Ureter (tissue), 1 donor: ENCODE measurements around the gene CLMN. TPM values are rescaled to one million over a fixed set of nuclear protein-coding genes. Genes with fewer than 3 reads are reported as not detected.

Experiments used
- DNase-seq: peaks from one replicate; pipeline ENCODE4 v3.0.0-alpha.2; 2020; ENCODE audit warnings: low spot score
- total RNA-seq: library from RNA; stranded (reverse); gene quantifications from one replicate; pipeline ENCODE4 v1.2.4, GENCODE V29; 2023
- donor health status: DM: yes; HTN: yes; CAD: no.

Gene CLMN
- total RNA-seq, 1 donor from 2014 or later = 91.9 TPM

DNA sequence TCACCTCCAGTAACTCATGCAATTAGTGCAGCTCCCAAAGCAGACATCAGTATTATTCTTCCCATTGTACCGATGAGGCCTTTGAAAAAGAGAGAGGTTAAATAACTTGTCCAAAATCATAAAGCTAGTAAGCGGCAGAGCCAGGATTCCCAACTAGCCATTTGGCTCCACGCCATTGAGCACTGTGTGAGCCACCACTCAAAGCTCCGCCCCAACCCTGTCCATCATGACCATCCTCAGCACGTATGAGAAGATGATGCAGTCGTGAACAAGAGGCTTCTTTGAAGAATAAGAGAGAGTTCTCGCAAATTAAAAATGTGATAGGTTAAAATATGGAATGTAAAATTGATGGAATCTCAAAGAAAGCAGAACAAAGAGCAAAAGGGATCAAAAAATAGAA, 14.6 kb downstream of the CLMN start:
- no peak for DNase-seq

DNA sequence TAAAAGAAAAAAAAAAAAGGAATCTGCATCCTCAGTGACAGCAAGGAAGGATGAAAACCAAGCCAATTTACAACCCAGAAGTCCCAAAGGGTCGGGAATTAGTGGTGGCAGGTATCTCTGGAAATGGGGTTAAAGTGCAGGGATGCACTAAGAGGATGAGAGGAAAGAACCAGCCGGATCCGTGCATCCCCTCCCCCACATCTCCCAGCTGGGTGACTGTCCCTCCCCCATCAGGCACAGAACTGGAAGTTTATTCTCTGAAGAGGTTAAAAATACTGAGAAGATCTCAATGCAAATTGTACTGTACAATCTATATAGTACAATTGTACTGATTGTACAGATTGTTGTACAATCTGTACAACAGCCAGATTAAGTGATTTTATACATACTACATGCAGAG, 15.4 kb downstream of the CLMN start:
- no peak for DNase-seq

DNA sequence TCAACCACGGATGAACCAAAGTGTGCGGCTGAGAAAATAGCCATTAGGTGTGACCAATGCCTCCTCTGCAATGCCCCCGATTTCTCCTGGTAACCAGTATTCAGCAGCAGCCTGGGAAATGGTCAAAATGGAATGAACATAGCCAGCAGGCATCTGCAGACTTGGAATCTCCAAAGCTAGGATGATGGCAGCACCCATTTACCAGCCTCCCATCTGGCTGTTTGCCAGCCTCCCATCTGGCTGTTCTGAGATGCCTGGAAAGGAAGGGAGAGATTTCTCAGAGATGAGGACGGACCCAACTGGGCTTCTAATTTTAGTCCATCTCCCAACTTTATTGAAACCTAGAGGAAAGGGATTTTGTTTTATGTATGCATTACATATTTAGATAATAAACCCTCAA, 16.2 kb downstream of the CLMN start:
- no peak for DNase-seq

DNA sequence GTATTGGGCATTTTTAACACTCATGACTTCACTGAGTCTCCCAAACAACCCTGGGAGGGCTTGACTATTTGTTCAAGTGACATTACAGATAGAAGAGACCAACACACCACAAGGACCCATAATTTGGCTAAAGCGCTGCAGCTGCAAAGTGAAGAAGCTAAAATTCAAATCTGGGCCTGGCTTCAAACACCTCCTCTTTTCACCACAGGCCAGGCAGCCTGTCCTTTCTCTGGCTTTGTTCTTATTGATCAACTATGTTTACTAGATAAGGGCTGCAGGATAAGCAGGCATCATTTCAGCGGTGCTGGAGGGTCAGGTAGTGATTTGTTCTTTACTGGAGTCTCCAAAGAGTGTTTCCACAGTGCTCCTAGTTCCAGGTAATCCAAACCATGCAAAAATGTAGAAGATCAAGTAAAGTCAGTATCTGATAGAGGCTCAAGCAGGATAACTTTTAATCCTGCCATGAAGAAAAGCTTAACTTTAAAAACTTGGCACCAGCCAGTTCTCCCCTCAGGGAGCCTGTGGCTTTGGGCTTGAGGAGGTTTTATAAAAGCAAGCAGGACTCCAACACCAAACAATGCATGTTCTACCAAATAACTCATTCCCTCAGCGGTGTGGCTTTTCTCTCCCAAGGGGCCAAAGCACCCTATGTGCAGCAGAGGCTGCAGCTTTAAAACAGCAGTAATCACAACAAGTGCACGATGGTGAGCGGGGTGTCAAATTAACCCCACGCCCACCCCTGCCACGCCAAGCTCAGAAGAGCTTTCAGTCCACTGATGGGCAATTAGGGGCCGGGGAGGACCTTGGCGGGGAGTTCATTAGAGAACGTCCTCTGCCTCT, 16.8 kb downstream of the CLMN start:
- no peak for DNase-seq

DNA sequence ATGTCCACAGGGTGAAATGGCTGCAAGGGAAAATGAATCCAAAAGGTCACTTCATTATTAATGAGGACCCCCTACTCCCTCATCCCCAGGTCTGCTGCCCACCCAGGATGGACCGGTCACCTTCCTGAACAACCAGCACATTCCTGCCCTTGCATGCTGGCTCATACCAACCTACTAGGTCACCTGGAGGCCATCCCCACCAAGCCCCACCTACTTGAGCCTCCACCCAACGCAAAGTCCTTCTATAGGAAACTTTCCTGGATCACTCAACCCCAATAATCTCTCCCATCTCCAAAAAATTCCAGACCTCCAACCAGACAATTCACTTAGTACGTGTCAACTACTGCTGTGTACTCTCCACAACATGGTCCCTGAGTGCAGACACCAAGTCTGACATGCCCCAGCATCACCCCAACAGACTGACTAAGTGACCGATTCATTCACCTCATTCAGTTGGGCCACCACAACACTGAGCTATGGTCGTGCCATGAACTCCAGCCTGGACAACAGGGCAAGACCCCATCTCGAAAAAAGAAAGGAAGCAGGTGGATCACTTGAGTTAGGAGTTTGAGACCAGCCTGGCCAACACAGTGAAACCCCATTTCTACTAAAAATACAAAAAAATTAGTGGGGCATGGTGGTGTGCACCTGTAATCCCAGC, 18.1 kb downstream of the CLMN start:
- DNase-seq = no peak

DNA sequence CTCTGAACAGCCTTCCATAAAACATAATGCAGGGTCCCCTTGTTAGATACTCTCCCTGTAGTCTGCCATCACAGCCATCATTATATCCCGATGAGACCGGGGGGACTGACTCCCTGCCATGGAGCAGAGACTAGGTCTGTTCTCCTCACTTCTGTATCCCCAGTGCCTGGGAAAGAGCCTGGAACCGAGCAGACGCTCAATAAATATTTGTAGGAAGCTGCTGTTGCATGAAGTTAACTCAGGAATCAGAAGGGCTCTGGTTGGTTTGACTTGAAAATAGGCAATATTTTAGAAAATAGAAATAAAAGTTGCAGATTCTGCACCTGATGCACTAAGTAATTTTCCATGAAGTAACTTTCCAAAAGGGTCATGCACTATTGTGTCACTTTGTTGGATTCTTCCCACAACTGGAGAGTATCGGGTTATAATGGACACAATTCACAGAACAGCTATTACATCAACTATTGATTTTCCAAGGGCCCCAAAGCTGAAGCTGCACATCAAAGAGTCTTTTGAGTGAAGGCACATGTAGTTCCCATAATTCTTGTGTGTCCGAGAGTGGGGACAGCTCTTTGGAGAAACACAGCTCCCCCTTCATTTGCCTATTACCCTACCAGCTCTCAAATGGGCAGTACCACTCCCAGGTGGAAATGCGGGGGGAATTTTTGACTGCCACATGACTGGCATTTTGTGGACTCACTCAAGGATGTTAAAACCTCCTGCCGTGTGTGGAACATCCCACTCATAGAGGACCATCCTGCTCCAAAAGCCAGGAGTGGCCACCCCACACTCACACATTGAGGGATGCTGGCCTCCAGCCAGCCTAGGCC, 18.8 kb downstream of the CLMN start:
- DNase-seq = no peak

DNA sequence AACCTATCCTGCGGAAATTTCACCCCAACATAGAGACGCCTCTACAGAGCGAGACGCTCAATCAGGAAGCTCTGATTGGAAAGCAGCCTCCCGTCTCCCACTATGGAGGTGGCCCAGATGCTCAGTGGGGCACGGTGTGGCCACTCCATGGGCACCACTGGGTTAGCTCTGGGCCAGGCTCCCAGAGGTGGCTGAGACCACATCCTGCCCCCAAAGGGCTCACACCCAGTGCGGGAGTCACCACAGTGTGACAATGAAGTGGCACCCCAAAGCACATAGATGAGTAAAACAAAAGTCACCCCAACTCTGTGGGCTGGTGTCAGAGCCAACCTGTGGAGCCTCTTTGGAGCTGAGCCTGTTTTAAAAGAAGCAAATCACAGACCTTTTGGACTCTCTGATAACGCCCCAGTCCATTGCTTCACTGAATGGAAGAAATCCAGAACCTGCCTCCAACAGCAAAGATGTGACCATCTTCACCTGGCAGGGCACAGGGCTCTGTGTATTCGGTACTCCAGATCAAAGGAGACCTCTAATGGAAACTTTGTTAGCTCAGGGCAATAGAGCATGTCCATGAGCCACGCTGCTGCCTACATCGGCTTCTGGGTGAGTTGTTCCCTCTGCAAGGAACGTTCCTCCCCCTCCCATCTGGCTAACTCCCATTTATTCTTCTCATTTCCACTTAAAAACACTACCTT, 19.6 kb downstream of the CLMN start:
- no peak for DNase-seq

DNA sequence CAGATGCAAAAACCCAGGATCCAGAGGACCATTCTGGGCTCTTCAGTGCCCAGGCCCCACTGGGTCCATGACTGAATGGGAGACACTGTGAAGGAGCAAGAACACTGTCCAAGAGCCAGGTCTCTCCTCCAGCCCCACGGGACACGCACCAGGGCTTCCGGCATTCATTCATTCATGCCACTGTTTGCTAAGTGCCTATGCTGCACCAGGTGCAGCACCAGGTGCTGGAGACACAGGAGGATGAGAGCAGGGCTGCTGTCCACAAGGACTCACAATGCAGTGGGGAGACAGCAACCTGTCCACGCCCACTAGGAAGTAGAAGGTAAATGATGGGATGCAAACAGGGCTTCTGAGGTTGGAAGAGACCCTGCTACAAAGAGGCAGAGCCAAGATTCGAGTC, 20.4 kb downstream of the CLMN start:
- no peak for DNase-seq

DNA sequence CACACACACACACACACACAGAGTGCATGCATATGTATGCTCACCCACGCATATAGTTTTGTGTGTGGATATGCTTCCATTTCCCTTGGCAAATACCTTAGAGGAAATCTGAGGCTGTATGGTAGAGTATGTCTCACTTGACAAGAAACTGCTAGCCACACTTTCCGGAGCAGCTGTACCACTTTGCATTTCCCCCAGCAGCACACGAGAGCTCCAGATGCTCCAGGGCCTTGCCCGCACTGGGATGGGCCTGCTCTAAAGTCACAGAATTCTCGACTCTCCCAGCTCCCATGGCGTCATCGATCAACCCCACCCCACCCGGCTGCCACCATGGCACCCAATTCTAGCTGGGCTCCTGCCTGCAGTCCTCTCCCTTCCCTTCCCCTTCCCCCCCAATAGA, 21.9 kb downstream of the CLMN start:
- DNase-seq = no peak

DNA sequence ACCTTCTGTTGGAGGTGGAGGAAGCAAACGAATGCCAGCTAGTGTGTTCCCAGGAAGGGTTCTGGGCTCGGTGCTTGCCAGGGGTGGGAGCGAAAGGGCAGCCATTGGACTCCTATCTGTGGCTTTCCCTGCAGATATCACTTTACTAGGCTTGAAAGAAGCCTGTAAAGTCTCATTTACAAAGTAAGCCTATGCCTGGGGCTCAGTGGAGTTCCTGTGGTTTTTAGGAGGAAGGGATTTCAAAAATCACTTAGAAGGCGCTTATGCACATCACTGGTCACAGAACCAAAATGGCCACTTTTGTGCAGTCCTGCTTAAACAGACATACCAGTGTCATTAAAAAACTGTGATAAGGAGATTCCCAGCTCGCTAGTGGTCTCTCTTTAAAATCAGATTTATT, 22.7 kb downstream of the CLMN start:
- DNase-seq = no peak

DNA sequence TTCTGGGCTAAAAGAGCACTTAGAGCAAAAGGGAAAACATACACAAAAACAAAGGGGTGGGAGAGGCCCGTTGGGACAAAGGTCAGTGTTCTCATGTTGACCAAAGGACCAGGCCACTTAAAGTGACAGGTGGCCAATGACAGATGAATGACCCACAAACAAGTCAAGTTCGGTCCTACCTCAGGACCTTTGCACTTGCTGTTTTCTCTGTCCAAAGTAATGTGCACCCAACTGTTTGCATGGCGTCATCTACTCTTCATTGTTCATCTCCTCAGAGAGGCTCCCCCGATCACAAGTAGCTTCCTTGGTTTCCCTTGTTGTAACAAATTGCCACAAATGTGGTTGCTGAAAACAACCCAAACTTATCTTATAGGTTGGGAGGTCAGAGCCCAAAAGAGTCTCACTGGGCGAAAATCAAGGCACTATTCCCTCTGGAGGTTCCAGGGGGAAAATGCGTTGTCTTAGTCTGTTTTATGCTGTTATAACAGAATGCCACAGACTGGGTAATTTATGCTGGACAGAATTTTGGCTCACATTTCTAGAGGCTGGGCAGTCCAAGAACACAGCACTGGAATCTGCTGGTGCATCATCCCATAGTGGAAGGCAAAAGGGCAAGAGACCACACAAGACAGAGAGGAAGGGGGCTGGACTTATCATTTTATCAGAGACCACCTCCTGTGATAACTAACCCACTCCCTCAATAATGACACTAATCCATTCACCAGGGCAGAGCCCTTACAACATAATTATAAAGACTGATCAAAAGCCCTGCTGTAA, 23.9 kb downstream of the CLMN start:
- DNase-seq = no peak

DNA sequence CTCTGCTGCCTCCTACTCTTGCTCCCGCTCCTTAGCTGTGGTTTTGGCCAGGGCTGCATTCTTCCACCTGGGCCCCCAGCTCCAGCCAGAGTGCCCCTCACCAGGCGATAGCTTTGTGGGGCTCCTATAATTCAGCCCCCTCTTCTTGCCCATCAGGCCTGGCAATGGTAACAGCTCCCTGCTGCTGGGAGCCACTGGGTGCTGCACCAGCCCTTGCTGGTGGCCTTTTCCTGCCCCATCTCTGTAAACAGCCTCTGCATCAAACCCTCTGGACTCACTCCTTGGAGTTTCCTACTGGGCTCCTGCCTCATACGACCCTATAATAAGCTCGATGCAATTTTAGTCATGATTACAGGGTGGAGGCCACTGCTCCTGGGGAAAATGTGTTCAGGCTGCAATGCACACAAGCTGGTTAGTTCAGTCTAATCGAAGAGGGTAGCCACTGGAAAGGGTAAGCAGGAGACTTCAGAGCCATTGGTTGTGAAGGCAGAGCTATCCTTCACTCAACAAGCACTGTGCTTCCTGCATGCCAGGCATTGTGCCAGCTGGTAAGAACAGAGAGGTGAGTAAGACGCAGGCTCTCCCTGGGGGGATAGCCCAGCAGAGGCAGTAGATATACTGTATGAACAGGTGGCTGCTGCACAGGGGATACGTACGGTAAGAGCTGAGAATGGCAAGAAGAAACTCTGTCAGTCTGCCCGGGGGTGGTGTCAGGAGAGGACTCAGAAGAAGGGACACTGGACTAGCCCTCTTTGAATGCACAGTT, 24.7 kb downstream of the CLMN start:
- DNase-seq = no peak

DNA sequence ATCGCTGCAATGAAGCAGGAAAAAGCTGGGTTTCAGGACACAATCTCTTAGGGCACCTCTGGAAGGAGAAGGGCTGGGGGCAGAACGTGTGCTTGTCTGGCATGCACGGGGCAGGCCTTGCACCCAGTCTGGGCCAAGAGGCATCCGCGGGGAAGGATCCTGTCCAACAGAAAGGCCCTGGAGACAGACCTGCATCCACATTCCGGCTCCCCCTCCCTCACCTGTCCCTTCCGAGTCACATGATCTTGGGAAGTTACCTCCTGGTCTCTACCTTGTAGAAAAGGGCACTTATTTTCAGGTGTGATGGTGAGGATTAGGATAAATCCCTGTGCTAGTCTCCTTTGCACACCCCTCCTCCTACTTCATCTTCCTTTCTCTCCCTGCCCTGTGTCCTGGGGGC, 25.4 kb downstream of the CLMN start:
- DNase-seq = no peak

DNA sequence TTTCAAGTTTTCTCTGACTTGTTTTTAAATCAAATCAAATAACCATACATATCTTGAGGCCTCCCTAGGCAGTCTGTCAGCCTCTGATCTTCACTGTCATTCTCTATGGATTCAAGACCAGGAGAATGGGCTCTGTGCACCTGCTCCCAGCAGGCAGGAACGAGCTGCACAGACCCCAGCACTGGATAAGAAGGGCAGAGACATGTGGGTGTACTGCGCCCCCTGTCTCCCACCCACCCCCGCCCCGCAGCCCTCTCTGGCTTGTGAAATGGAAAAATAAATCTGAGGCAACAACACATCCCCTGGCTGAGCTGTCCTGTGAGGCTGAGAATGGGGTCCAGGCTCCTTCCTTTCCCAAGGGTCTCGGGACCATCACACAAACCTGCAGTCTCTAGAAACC, 26.3 kb downstream of the CLMN start:
- no peak for DNase-seq

DNA sequence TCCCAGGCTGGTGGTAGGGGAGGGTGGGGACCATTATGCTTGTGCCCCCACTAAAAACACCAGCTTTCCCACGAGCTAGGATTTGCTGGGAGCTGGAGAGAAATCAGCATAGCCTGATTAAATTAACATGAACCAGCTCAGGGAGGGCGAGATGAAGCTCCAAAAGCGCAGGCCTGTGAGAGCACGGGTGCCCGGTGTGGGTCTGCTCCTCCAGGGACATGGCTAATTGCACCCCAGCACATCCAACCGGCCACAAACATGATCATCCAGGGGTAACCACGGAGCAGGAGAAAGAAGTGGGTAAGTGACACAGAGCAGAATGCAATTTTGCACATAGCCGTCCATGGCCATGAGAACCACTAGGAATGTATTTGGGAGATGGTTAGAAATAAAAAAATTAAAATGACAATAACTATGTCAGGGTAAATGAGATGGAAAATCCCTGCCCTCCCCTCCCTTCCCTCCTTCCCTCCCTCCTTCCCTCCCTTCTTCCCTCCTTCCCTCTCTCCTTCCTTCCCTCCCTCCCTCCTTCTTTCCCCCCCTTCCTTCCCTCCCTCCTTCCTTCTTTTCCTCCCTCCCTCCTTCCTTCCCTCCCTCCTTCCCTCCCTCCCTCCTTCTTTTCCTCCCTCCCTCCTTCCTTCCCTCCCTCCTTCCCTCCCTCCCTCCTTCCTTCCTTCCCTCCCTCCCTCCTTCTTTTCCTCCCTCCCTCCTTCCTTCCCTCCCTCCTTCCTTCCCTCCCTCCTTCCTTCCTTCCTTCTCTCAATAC, 26.9 kb downstream of the CLMN start:
- no peak for DNase-seq

DNA sequence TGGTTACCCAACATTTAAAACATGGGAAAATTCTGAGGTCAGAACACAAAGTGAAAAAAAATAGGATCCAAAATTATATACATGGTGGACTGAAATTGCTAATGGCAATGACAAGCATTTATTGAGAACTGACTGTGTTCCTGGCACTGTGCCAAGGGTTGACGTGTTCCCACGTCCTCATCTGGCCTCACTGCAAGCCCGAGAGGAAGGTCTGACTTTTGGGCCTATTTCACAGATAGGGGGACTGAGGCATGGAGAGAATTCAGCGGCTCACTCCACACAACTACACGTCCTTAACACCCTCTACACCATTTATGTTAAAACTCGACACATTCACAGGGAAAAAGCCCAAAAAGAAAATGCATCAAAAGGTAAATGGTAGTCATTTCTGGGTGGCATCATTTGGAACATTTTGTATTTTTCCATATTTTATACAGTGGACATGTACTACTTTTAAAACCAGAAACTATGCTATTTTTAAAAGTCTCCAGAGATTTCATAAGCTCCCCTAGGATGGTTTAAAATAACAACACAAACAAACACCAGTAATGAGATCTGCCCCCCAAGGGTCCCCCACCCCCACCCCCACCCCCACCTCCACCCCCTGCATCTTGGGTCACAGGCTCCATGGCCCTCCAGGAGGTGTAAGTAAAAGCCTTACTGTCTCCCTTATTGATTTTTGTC, 27.7 kb downstream of the CLMN start:
- no peak for DNase-seq

DNA sequence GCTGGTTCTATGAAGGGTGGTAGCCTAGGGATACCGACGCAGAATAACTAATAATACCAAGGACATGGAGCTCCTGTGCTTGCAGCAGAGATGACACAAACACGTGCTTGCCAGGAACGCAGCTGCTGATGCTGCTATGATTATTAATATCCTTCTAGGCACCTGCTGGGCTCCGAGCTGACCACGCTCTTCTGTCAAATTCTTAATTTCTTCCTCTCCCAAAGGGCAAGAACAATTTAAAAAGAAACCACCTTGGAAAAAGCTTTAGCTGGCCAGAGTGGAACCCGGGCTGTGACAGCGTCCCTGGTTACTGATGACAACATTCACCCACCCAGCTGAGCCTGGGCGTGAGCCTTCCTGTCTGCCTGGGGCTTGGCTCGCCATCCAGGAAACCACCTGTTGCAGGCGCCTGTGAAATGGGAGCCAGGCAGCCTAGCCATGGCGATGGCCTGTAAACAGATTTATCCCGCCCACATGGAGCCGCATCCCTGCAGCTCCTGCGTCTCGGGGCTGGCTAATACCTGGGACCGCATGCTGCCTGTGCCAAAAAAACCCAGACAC, 28.8 kb downstream of the CLMN start:
- DNase-seq = peak; percentile 66

DNA sequence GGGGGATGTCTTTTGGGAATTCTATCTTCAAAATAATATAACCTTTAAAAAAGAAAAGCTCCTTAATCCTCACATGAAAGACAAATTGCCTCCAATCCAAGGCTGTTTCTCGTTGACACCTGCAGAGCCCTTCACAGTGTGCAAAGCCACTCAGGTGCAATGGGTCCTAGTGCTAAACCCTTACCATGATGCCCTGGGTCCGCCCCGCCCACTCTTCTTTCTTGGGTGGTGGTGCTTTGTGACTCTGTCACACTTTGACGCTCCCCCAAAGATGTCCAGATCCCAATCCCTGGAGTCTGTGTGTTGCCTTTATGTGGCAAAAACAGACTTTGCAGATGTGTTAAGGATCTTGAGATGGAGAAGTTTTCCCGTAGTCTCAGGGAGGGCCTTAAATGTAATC, 29.7 kb downstream of the CLMN start:
- no peak for DNase-seq
